IPS-18a (cell line): ENCODE data around the gene FN3KRP.
A peak's percentile ranks its signal among the peaks of the same experiment; 100 is the strongest.
"Not testable (repeated sequence)": the region's sequence is repeated elsewhere in the genome, so short reads cannot be mapped to it uniquely, and the experiment has no call there.

Experiments
- H3K27ac ChIP-seq: one replicate; pipeline ENCODE4 v1.5.1; 2013; ENCODE audit warnings: low read length
- H3K27me3 ChIP-seq: one replicate; pipeline ENCODE4 v1.6.1; 2013; ENCODE audit warnings: mild to moderate bottlenecking, low read length; ENCODE audit not compliant: control insufficient read depth, insufficient read depth
- H3K36me3 ChIP-seq: one replicate; pipeline ENCODE4 v1.6.1; 2013; ENCODE audit warnings: low read depth, low read length; ENCODE audit not compliant: control insufficient read depth
- H3K4me1 ChIP-seq: one replicate; pipeline ENCODE4 v1.6.1; 2013; ENCODE audit warnings: low read depth, low read length; ENCODE audit not compliant: control insufficient read depth
- H3K4me3 ChIP-seq: one replicate; pipeline ENCODE4 v1.5.1; 2013; ENCODE audit warnings: low read length
- H3K9ac ChIP-seq: one replicate; pipeline ENCODE4 v1.6.1; 2013; ENCODE audit warnings: mild to moderate bottlenecking, low read length, moderate library complexity
- H3K9me3 ChIP-seq: one replicate; pipeline ENCODE4 v1.6.1; 2013; ENCODE audit warnings: low read depth, low read length; ENCODE audit not compliant: control insufficient read depth

FN3KRP gene

GRCh38 chr17:82752371-82753200, 36.1 kb downstream of the FN3KRP start:
- no peaks in the 10 kb centered on the region for H3K9me3 ChIP-seq
- H3K36me3 ChIP-seq, result no peaks in the 10 kb centered on the region
- H3K27ac ChIP-seq, result no peak overlapping the region
- H3K9ac ChIP-seq, result peak overlapping the region; percentile 44
- peaks cover 13% of the 10 kb centered on the region for H3K27me3 ChIP-seq
- H3K4me3 ChIP-seq, result peak overlapping the region; percentile 73
- H3K4me1 ChIP-seq, result peaks cover 25% of the 10 kb centered on the region

- Histone ChIP-seq H3K27me3 (peaks cover 13% of the 10 kb centered on the region), H3K9ac (no peak overlapping the region), H3K9me3 (no peaks in the 10 kb centered on the region), H3K27ac (no peak overlapping the region), H3K4me3 (peak overlapping the region; percentile 73), H3K4me1 (peaks cover 25% of the 10 kb centered on the region), H3K36me3 (no peaks in the 10 kb centered on the region)
These were observed 36.6 kb downstream of the FN3KRP start for GRCh38 chr17:82753201-82753464.

DNA sequence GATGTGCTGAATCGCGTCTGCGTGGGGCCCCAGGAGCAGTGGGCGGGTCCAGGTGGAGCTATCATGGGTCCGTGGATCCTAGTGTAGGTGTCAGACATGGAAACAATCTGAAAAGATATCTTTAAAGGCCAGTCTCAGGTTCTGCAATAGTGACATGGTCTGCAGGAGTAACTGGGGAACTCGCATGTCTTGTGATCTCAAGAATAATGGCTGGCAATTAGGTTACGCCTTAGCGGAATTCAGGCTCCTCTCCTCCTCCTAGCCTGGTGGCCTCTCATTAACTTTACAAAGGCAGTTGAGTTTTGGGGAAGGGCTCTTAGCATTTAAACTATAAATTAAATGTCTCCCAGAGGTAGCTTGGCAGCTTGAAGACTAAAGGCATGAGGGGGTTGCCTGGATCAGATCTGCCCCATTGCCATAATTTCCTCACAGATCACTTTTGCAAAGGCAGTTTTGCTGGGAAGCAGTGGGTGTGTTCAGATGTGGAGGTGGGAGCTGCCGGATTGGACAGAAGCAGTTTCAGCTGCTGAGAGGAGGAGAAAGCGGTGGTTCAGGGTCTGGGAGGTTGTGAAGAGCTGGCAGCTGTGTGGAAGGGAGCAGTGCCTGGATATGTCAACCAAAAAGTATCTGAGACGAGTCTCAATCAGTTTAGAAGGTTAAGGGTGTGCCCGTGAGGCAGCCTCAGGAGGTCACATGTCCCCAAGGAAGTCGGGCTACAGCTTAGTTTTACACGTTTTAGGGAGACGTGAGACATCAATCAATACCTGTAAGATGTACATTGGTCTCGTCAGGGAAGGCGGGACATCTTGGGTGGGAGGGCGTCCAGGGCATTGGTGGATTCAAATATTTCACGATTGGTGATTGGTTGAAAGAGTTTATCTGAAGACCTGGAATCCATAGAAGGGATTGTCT, 38.0 kb downstream of the FN3KRP start:
- Histone ChIP-seq H3K9me3 (no peaks in the 10 kb centered on the region), H3K27ac (no peak overlapping the region), H3K27me3 (peaks cover 13% of the 10 kb centered on the region), H3K4me3 (peak overlapping the region; percentile 31), H3K4me1 (peaks cover 25% of the 10 kb centered on the region), H3K9ac (no peak overlapping the region), H3K36me3 (no peaks in the 10 kb centered on the region)

- H3K9ac ChIP-seq, result no peak overlapping the region
- peaks cover 4% of the 10 kb centered on the region for H3K27me3 ChIP-seq
- H3K4me3 ChIP-seq, result no peak overlapping the region
- no peaks in the 10 kb centered on the region for H3K9me3 ChIP-seq
- H3K36me3 ChIP-seq, result peaks cover 4% of the 10 kb centered on the region
- H3K27ac ChIP-seq, result no peak overlapping the region
- H3K4me1 ChIP-seq, result peaks cover 25% of the 10 kb centered on the region
These were observed 39.7 kb downstream of the FN3KRP start for GRCh38 chr17:82756166-82756565.

DNA sequence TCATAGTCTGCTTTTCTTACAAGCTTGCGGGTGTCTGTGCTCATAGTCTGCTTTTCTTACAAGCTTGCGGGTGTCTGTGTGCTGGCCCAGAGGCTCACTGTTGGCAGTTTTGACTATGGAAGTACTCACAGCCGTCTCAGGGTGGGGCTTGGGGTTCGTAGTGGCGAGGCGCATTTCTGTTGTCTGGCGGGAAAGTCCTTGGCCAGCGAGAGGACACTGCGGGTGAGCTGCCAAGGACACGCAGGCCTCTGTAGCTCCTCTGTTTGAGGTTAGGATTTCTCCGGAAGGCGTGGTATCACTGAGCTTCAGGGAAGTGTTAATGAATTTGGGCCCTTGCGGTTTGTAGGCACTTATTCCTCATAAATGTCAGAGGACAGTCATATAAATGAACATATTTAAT, 48.9 kb downstream of the FN3KRP start:
- no peak overlapping the region for H3K27ac ChIP-seq
- no peaks in the 10 kb centered on the region for H3K9me3 ChIP-seq
- H3K36me3 ChIP-seq, result peaks cover 46% of the 10 kb centered on the region
- no peak overlapping the region for H3K4me3 ChIP-seq
- no peak overlapping the region for H3K9ac ChIP-seq
- H3K27me3 ChIP-seq, result no peaks in the 10 kb centered on the region
- no peaks in the 10 kb centered on the region for H3K4me1 ChIP-seq

- Histone ChIP-seq H3K4me1 (no peaks in the 10 kb centered on the region), H3K36me3 (peaks cover 43% of the 10 kb centered on the region), H3K27me3 (no peaks in the 10 kb centered on the region), H3K4me3 (no peak overlapping the region), H3K9me3 (no peaks in the 10 kb centered on the region), H3K27ac (no peak overlapping the region), H3K9ac (no peak overlapping the region)
These were observed 50.7 kb downstream of the FN3KRP start for GRCh38 chr17:82767041-82767754.

- H3K9ac ChIP-seq, result no peak overlapping the region
- no peak overlapping the region for H3K27ac ChIP-seq
- no peak overlapping the region for H3K4me3 ChIP-seq
- no peaks in the 10 kb centered on the region for H3K4me1 ChIP-seq
- H3K36me3 ChIP-seq, result peaks cover 42% of the 10 kb centered on the region
- no peaks in the 10 kb centered on the region for H3K9me3 ChIP-seq
- no peaks in the 10 kb centered on the region for H3K27me3 ChIP-seq
These were observed 52.5 kb downstream of the FN3KRP start for GRCh38 chr17:82769041-82769440.

GRCh38 chr17:82772026-82772425, 55.5 kb downstream of the FN3KRP start:
- peaks cover 39% of the 10 kb centered on the region for H3K36me3 ChIP-seq

GRCh38 chr17:82774456-82774855, 58.0 kb downstream of the FN3KRP start:
- H3K9me3 ChIP-seq, result not testable (repeated sequence)
- H3K36me3 ChIP-seq, result peaks cover 27% of the 10 kb centered on the region

More at GRCh38 chr17:82772026-82772425, 55.5 kb downstream of the FN3KRP start:
- Histone ChIP-seq H3K27ac (no peak overlapping the region), H3K4me3 (no peak overlapping the region), H3K27me3 (no peaks in the 10 kb centered on the region), H3K9me3 (no peaks in the 10 kb centered on the region), H3K9ac (no peak overlapping the region), H3K4me1 (no peaks in the 10 kb centered on the region)

DNA sequence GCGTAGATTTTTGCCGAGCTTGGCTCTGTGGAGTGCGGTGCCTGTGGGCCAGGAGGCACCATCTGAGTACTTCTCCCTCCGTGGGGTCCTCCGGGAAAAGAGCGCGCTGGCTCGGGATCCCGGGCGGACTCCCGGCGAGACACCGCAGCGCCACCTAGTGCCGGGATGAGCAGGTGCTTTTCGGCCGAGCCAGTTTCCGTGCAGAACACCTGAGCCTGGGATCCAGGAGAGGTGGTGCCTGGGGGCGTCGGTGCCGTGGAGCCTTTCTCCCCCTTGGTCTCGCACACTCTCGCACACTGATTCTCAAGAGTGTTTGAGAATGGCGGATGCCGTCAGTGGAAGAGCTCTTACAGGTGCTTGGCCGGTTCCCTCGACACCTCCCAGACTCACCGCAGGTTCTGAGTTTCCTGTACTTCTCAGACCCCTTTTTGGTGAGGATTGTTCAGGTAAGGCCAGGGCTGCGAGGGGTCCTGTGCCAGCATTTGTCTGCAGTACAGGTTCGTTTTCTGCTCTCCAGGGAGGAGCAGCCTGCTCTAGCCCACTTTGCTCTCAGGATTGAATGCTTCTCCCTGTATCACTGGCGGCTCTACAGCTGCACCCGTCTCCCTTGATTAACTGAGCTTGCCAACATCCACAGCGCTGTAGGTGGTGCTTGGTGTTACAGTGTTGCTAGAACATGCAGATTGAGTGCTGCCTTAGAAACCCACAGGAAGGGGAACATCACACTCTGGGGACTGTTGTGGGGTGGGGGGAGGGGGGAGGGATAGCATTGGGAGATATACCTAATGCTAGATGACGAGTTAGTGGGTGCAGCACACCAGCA, 58.7 kb downstream of the FN3KRP start:
- H3K27ac ChIP-seq, result no peak overlapping the region
- H3K36me3 ChIP-seq, result peaks cover 21% of the 10 kb centered on the region

More at GRCh38 chr17:82774456-82774855, 58.0 kb downstream of the FN3KRP start:
- H3K4me1 ChIP-seq, H3K4me3 ChIP-seq, H3K27ac ChIP-seq, H3K27me3 ChIP-seq, H3K9ac ChIP-seq: not testable (repeated sequence)

DNA sequence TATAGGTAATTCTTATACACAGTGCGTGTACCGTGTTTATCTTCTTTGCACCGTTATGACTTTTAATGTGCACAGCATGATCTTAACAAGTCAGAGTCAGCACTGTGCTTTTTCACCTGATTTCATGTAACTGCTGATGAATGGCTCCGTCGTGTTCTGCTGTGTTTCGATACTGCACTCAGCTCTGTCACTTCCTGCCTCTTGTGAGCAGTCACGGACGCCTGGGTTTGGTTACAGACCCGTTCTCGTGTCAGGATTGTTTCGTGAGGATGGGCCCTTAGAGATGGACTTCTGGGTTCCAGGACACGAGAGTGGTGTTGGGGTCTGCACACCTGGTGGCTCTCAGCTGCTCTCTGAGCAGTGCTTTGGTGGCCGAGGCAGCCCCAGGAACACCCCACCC, 59.9 kb downstream of the FN3KRP start:
- Histone ChIP-seq H3K36me3 (peaks cover 21% of the 10 kb centered on the region), H3K27ac (no peak overlapping the region), H3K27me3 (no peaks in the 10 kb centered on the region), H3K4me3 (no peak overlapping the region), H3K9me3 (no peaks in the 10 kb centered on the region), H3K4me1 (no peaks in the 10 kb centered on the region), H3K9ac (no peak overlapping the region)

More for the DNA sequence above, 58.7 kb downstream of the FN3KRP start:
- Histone ChIP-seq H3K9me3 (no peaks in the 10 kb centered on the region), H3K4me3 (no peak overlapping the region), H3K9ac (no peak overlapping the region), H3K4me1 (no peaks in the 10 kb centered on the region), H3K27me3 (no peaks in the 10 kb centered on the region)
